Stimulated activated CD4-positive, alpha-beta T cell treated with anti-CD3 and anti-CD28 coated beads, Interleukin-4, amount 100 ng/mL, for 24 hours (primary cell): ENCODE results near the gene C17orf114.

Experiments
- DNase-seq: peaks from one replicate; pipeline ENCODE4 v3.0.0-alpha.2; 2020

Gene C17orf114

GRCh38 chr17:4822835-4823234, 20.7 kb upstream of the C17orf114 start:
- DNase-seq = no peak

GRCh38 chr17:4818276-4818675, 16.1 kb upstream of the C17orf114 start:
- DNase-seq = no peak

- DNase-seq = no peak
These were observed 14.7 kb upstream of the C17orf114 start for GRCh38 chr17:4816826-4817225.

- DNase-seq = no peak
These were observed 13.0 kb upstream of the C17orf114 start for GRCh38 chr17:4815043-4815675.

GRCh38 chr17:4812690-4813089, 10.6 kb upstream of the C17orf114 start:
- DNase-seq = no peak

GRCh38 chr17:4811471-4811870, 9.3 kb upstream of the C17orf114 start:
- no peak for DNase-seq

- no peak for DNase-seq
These were observed 8.7 kb upstream of the C17orf114 start for GRCh38 chr17:4810696-4811290.

- no peak for DNase-seq
These were observed 6.2 kb upstream of the C17orf114 start for GRCh38 chr17:4808378-4808767.

- DNase-seq = no peak
These were observed 5.7 kb upstream of the C17orf114 start for GRCh38 chr17:4807605-4808377.

GRCh38 chr17:4806777-4807604, 4.9 kb upstream of the C17orf114 start, which contains the start of gene PLD2:
Gene PLD2, plus strand, starts transcription at chr17:4807152. Its CDS starts 621 bp downstream, at chr17:4807773.
- DNase-seq = peak; percentile 86

GRCh38 chr17:4806456-4806776, 4.3 kb upstream of the C17orf114 start:
- DNase-seq = no peak

- no peak for DNase-seq
These were observed 1.5 kb downstream of the C17orf114 start for GRCh38 chr17:4800462-4801196.

GRCh38 chr17:4796552-4796920, 5.6 kb downstream of the C17orf114 start:
- peak; percentile 61 for DNase-seq

- DNase-seq = no peak
These were observed 7.0 kb downstream of the C17orf114 start for GRCh38 chr17:4795168-4795567.

- no peak for DNase-seq
These were observed 11.4 kb downstream of the C17orf114 start for GRCh38 chr17:4790705-4791088.

- DNase-seq = peak; percentile 83
These were observed 12.0 kb downstream of the C17orf114 start for GRCh38 chr17:4789951-4790704.

- no peak for DNase-seq
These were observed 12.5 kb downstream of the C17orf114 start for GRCh38 chr17:4789701-4789950.

GRCh38 chr17:4788807-4789700, 13.1 kb downstream of the C17orf114 start, which contains the start of gene GLTPD2:
Gene GLTPD2, plus strand, starts transcription at chr17:4788964. Its CDS starts 48 bp downstream, at chr17:4789012.
- no peak for DNase-seq

GRCh38 chr17:4788159-4788806, 13.8 kb downstream of the C17orf114 start:
- DNase-seq = no peak

GRCh38 chr17:4786516-4786915, 15.6 kb downstream of the C17orf114 start:
- no peak for DNase-seq
